Measurements from ENCODE around the gene ZNF451. TPM values are rescaled to one million over a fixed set of nuclear protein-coding genes. Genes with fewer than 3 reads are reported as not detected.
A peak's percentile ranks its signal among the peaks of the same experiment; 100 is the strongest.
"Not testable (repeated sequence)": the region's sequence is repeated elsewhere in the genome, so short reads cannot be mapped to it uniquely, and the experiment has no call there.

Gene ZNF451, protein sequence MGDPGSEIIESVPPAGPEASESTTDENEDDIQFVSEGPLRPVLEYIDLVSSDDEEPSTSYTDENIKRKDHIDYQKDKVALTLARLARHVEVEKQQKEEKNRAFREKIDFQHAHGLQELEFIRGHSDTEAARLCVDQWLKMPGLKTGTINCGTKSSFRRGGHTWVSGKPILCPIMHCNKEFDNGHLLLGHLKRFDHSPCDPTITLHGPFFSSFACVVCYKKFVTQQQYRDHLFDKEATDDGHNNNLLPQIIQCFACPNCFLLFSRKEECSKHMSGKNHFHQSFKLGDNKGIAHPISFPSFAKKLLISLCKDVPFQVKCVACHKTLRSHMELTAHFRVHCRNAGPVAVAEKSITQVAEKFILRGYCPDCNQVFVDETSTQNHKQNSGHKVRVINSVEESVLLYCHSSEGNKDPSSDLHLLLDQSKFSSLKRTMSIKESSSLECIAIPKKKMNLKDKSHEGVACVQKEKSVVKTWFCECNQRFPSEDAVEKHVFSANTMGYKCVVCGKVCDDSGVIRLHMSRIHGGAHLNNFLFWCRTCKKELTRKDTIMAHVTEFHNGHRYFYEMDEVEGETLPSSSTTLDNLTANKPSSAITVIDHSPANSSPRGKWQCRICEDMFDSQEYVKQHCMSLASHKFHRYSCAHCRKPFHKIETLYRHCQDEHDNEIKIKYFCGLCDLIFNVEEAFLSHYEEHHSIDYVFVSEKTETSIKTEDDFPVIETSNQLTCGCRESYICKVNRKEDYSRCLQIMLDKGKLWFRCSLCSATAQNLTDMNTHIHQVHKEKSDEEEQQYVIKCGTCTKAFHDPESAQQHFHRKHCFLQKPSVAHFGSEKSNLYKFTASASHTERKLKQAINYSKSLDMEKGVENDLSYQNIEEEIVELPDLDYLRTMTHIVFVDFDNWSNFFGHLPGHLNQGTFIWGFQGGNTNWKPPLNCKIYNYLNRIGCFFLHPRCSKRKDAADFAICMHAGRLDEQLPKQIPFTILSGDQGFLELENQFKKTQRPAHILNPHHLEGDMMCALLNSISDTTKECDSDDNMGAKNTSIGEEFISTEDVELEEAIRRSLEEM
- 100 to 1,000 TPM in 1 of 2 donors, 10 to 100 TPM in 1; 50.6 to 108 TPM for total RNA-seq
- 10 to 100 TPM in 1 of 2 donors, 1 to 10 TPM in 1; 5.5 to 17.0 TPM for polyA plus RNA-seq

DNA sequence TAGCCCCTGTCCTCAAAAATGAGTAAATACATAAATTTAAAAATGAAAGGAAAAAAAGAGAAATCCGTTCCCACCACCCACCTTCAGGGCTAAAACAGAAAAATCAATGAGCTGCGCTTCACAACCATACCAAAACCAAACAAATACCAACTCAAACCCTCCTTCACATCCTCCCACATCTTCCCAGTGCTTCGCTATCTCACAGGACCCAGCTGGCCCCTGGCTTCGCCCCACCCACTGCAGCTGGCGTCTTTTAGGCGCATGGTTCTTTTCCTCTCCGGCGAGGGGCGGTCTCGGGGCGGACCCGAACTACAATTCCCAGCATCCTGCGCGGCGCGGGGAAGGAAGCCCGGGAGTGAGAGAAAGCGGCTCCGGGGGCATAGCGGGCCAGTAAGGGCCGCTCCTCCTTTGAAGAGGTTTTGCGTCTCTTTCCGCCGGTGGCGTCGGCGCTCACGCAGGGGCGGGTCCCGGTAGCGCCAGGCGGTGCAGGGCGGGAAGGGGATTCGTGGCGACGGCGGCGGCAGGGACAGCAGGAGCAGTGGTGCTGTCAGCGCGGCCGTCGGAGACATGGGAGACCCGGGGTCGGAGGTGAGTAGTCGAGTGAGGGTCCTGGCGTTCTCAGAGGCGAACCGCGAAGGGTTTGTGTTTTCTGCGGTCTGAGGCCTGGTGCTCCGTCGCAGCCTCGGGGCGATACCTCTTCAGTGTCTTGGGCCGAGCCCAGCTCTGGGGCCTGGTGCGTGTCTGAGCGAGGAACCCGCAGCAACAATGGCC, at the start of gene ZNF451:
Gene ZNF451 (plus strand): TSS at position 502 of the 771 bp plus-strand sequence. CDS start 66 bp downstream, at position 568.
- TF ChIP-seq FOXA1 (IDR thresholded peaks at IDR 0.05) (peak; percentile 19), RXRA (IDR thresholded peaks at IDR 0.05) (peak; percentile 56 to 81), SP1 (IDR thresholded peaks at IDR 0.05) (peak; percentile 83), HNF4A (conservative IDR thresholded peaks at IDR 0.05) (peak; percentile 32 to 56), EGR1 (IDR thresholded peaks at IDR 0.05; ENCODE audit: low read depth in 2 of 2) (peak in 1 of 2 donors; percentile 69), TAF1 (conservative IDR thresholded peaks at IDR 0.05) (peak; percentile 66), HNF4G (IDR thresholded peaks at IDR 0.05) (no peak), YY1 (IDR thresholded peaks at IDR 0.05) (peak; percentile 88), FOXA2 (IDR thresholded peaks at IDR 0.05) (no peak), RAD21 (IDR thresholded peaks at IDR 0.05) (peak; percentile 51 to 55), JUND (IDR thresholded peaks at IDR 0.05) (peak in 1 of 2 donors; percentile 62), GABPA (IDR thresholded peaks at IDR 0.05 in 1 of 2, conservative IDR thresholded peaks at IDR 0.05 in 1 of 2) (peak; percentile 60 to 89), NR2F2 (IDR thresholded peaks at IDR 0.05) (peak; percentile 88)
- TF ChIP-seq, protein P1, sequence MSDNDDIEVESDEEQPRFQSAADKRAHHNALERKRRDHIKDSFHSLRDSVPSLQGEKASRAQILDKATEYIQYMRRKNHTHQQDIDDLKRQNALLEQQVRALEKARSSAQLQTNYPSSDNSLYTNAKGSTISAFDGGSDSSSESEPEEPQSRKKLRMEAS (IDR thresholded peaks at IDR 0.05) = peak; percentile 83
- TF ChIP-seq, protein P2, sequence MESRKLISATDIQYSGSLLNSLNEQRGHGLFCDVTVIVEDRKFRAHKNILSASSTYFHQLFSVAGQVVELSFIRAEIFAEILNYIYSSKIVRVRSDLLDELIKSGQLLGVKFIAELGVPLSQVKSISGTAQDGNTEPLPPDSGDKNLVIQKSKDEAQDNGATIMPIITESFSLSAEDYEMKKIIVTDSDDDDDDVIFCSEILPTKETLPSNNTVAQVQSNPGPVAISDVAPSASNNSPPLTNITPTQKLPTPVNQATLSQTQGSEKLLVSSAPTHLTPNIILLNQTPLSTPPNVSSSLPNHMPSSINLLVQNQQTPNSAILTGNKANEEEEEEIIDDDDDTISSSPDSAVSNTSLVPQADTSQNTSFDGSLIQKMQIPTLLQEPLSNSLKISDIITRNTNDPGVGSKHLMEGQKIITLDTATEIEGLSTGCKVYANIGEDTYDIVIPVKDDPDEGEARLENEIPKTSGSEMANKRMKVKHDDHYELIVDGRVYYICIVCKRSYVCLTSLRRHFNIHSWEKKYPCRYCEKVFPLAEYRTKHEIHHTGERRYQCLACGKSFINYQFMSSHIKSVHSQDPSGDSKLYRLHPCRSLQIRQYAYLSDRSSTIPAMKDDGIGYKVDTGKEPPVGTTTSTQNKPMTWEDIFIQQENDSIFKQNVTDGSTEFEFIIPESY (IDR thresholded peaks at IDR 0.05) = peak; percentile 82
- TF ChIP-seq, protein P3, sequence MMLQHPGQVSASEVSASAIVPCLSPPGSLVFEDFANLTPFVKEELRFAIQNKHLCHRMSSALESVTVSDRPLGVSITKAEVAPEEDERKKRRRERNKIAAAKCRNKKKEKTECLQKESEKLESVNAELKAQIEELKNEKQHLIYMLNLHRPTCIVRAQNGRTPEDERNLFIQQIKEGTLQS (IDR thresholded peaks at IDR 0.05) = peak; percentile 46
- TF ChIP-seq, protein P4, sequence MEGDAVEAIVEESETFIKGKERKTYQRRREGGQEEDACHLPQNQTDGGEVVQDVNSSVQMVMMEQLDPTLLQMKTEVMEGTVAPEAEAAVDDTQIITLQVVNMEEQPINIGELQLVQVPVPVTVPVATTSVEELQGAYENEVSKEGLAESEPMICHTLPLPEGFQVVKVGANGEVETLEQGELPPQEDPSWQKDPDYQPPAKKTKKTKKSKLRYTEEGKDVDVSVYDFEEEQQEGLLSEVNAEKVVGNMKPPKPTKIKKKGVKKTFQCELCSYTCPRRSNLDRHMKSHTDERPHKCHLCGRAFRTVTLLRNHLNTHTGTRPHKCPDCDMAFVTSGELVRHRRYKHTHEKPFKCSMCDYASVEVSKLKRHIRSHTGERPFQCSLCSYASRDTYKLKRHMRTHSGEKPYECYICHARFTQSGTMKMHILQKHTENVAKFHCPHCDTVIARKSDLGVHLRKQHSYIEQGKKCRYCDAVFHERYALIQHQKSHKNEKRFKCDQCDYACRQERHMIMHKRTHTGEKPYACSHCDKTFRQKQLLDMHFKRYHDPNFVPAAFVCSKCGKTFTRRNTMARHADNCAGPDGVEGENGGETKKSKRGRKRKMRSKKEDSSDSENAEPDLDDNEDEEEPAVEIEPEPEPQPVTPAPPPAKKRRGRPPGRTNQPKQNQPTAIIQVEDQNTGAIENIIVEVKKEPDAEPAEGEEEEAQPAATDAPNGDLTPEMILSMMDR (IDR thresholded peaks at IDR 0.05; ENCODE audit: low read depth, low read length, missing input control) = no peak
- TF ChIP-seq, protein P5, sequence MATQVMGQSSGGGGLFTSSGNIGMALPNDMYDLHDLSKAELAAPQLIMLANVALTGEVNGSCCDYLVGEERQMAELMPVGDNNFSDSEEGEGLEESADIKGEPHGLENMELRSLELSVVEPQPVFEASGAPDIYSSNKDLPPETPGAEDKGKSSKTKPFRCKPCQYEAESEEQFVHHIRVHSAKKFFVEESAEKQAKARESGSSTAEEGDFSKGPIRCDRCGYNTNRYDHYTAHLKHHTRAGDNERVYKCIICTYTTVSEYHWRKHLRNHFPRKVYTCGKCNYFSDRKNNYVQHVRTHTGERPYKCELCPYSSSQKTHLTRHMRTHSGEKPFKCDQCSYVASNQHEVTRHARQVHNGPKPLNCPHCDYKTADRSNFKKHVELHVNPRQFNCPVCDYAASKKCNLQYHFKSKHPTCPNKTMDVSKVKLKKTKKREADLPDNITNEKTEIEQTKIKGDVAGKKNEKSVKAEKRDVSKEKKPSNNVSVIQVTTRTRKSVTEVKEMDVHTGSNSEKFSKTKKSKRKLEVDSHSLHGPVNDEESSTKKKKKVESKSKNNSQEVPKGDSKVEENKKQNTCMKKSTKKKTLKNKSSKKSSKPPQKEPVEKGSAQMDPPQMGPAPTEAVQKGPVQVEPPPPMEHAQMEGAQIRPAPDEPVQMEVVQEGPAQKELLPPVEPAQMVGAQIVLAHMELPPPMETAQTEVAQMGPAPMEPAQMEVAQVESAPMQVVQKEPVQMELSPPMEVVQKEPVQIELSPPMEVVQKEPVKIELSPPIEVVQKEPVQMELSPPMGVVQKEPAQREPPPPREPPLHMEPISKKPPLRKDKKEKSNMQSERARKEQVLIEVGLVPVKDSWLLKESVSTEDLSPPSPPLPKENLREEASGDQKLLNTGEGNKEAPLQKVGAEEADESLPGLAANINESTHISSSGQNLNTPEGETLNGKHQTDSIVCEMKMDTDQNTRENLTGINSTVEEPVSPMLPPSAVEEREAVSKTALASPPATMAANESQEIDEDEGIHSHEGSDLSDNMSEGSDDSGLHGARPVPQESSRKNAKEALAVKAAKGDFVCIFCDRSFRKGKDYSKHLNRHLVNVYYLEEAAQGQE (IDR thresholded peaks at IDR 0.05) = peak; percentile 70
- Histone ChIP-seq H3K36me3 (ENCODE audit: control insufficient read depth in 4 of 4, insufficient read depth in 3 of 4, low read depth in 1 of 4, low read length in 3 of 4) (peaks cover 0 to 6% (median 0%) of the 10 kb centered on the region in 4 donors), H3K9me3 (ENCODE audit: control insufficient read depth in 4 of 4, low read length in 3 of 4) (no peaks in the 10 kb centered on the region), H3K4me1 (ENCODE audit: control insufficient read depth in 4 of 4, insufficient read depth in 4 of 4, low read length in 3 of 4) (peaks cover 1 to 18% (median 12%) of the 10 kb centered on the region in 4 donors), H3K4me3 (ENCODE audit: low read depth in 1 of 3, low read length in 3 of 3) (peak within 1 kb of the TSS; percentile 18 to 75 (median 68)), H3K27ac (ENCODE audit: low read depth in 1 of 2, low read length in 2 of 2) (peak within 1 kb of the TSS; percentile 71 to 76), H3K27me3 (ENCODE audit: control insufficient read depth in 4 of 4, insufficient read depth in 4 of 4, low read length in 3 of 4) (no peaks in the 10 kb centered on the region), H3K9ac (ENCODE audit: low read depth in 1 of 2, low read length in 2 of 2) (no peak within 1 kb of the TSS)
- DNase-seq (ENCODE audit: low spot score) = peak; percentile 99
- WGBS = under 1% methylated on average over 50 of the region's 58 CpGs

DNA sequence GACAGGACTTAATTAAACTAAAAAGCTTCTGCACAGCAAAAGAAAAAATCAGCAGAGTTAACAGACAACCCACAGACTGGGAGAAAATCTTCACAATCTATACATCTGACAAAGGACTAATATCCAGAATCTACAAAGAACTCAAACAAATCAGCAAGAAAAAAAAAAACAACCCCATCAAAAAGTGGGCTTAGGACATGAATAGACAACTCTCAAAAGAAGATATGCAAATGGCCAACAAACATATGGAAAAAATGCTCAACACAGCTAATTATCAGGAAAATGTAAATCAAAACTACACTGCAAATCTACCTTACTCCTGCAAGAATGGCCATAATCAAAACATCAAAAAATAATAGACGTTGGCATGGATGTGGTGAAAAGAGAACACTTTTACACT, 45.9 kb upstream of the ZNF451 start:
- not testable (repeated sequence) for H3K27ac ChIP-seq (ENCODE audit: low read depth in 1 of 2, low read length in 2 of 2); H3K36me3 ChIP-seq (ENCODE audit: control insufficient read depth in 4 of 4, insufficient read depth in 3 of 4, low read depth in 1 of 4, low read length in 3 of 4); H3K27me3 ChIP-seq (ENCODE audit: control insufficient read depth in 4 of 4, insufficient read depth in 4 of 4, low read length in 3 of 4); H3K9me3 ChIP-seq (ENCODE audit: control insufficient read depth in 4 of 4, low read length in 3 of 4); DNase-seq (ENCODE audit: low spot score); H3K9ac ChIP-seq (ENCODE audit: low read depth in 1 of 2, low read length in 2 of 2); H3K4me1 ChIP-seq (ENCODE audit: control insufficient read depth in 4 of 4, insufficient read depth in 4 of 4, low read length in 3 of 4); H3K4me3 ChIP-seq (ENCODE audit: low read depth in 1 of 3, low read length in 3 of 3)
- WGBS = 80% methylated on average over 1 of the region's 1 CpG
